Measurements from ENCODE around the gene CTRL. TPM values are rescaled to one million over a fixed set of nuclear protein-coding genes. Genes with fewer than 3 reads are reported as not detected.

Gene CTRL
- 0.33 TPM in 1 of 2 replicates, not detected in the other for total RNA-seq

DNA sequence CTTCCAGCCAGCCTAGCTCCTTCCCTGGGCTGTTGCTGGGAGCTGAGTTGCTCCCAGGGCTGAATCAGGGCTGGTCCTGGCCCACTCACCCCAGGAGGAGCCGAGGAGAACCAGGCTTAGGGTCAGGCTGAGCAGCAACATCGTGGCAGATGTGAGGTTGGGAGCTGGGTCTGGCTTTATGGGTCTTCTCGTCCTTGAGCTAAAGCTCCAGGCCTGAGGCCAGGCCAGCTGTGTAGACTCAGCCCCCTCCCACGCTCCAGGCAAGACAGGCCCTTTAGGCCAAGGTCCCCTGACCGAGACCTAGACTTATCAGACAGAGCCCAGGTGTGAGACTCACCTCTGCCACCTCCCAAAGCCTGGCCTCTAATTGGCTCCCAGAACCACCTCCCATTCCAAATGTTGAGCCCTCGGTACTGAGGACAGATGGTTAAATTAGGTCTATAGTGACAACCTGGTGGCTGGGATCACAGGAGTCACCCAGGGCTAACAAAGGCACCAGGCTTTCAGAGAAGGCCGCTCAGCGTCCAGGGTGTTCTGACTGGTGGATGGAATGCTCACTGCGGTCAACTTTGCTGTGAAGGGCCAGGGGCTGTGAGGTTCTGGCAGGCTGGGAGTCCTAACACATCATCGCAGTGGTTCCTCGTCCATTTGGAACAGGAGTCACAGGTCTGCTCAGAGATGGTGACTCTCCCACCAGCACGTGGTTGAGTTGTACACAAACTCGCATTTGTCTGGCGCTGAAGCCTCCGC lies at the start of gene CTRL:
Gene CTRL, minus strand, starts transcription at position 151 of the 750 bp plus-strand sequence. Its CDS starts 10 bp downstream, at position 141.

GRCh38 chr16:67979955-67980678 lies 48.5 kb upstream of the CTRL start, which contains the start of gene DPEP3:
Gene DPEP3, minus strand, starts transcription at chr16:67980499. Its CDS starts 119 bp downstream, at chr16:67980380.

DNA sequence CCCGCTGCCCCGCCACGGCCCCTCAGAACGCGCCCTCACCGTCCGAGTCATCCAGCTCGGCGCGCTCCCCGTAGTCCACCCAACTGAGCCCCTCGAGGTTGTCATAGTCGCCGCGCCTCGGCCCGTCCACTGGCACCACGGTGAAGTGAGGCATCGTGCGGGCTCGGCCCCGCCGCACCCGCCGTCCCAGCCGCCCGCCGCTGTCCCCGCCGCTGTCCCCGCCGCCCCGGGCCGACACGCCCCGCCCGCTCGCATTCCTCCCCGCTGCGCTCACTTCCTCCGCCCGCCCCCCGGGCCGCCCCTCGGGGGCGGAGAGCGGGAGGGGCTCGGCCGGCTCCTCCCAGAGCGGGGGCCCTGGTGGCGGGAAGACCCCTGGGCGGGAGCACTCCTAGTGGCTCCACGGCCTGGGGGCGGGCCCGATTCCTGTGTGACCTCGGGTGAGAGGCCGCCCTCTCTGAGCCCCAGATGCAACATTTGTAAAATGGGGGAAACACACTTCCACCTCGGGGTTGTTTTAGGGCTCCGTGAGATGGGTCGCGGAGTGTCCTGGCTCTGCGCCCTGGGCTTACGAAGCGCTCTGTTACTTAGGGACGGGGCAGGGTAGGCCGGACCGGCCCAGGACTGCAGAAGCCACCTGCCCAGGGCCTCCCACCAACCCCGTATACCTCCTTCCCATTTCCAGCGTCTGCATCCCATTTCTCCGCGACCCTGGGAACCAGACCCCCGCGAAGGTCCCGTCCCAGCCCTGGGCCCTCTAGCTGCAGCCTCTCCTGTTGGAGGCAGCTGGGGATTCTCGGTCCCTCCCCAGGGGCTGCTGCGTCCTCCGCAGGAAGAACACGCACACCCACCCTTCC lies 37.0 kb upstream of the CTRL start, which contains the start of gene SLC12A4:
Gene SLC12A4, minus strand, starts transcription at position 238 of the 854 bp plus-strand sequence. Its CDS starts 84 bp downstream, at position 154.

GRCh38 chr16:67943619-67944504 lies 12.2 kb upstream of the CTRL start, which contains the start of gene LCAT:
Gene LCAT, minus strand, starts transcription at chr16:67944120. Its CDS starts 19 bp downstream, at chr16:67944101.

DNA sequence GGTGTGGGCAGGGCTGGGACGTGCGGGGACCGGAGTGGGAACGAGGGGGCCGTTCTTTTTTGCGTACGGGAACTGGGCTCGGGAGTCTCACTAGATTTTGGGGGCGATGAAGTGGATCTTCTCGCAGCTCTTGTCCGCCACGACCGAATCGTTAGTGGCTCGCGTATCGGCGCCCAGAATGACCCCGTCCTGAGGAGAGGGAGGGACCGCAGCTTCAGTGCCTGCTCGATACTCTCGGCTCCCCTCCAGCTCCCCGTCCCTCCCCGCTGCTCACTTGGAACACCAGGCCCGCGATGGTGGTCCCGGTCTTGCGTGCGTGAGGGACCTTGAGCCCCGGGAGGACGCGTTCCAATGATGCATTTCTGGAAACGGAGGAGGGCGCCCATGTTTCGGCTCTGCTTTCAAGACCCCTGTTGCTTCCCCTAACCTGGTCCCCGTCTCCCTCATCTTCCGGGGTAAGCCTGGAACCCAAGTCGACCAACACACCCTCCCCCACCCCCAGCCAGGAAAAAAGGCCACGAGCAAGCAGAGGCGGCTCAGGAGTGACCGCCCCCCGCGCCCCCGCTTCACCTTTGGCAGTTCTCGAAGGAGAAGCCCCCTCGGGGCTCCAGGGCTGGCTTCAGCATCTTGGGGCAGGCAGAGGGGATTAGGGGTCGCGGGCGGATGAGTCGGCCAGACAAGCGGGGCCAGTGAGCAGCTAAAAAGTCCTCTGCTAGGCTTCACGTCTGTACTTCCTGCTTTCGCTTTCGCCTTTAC lies 4.6 kb upstream of the CTRL start, which contains the start of gene PSMB10:
Gene PSMB10, minus strand, starts transcription at position 727 of the 756 bp plus-strand sequence. Its CDS starts 101 bp downstream, at position 626.

GRCh38 chr16:67892899-67893742 lies 38.5 kb downstream of the CTRL start, which contains the start of gene PSKH1:
Gene PSKH1, plus strand, starts transcription at chr16:67893254. Its CDS starts 15,496 bp downstream, at chr16:67908750.

DNA sequence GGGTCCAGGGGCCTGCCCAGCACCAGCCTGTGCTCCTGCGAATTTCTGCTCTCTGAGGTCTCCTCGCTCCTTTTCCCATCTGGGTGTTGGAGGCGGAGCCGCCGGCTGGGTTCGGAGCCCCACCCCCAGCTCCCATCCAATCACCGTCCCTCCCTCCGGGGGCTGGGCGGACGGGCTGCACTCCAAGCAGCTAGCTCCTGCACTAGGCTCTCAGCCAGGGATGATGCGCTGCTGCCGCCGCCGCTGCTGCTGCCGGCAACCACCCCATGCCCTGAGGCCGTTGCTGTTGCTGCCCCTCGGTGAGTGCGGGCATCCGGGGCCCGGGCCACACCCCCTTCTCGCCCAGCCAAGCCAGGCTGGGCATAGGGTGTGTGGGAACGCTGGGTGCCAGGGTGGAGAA lies 47.0 kb downstream of the CTRL start, which contains the start of gene NRN1L:
Gene NRN1L, plus strand, starts transcription at position 202 of the 400 bp plus-strand sequence. Its CDS starts 19 bp downstream, at position 221.

Other genes with a start within 250 kb of the CTRL start
- 17.1 and 20.5 TPM in 2 replicates for gene GFOD2, start 212.5 kb downstream of the CTRL start, total RNA-seq
- 3.8 and 3.9 TPM in 2 replicates for gene RANBP10, start 125.3 kb downstream of the CTRL start, total RNA-seq
- gene TSNAXIP1, start 125.0 kb downstream of the CTRL start, total RNA-seq = 0.50 and 0.89 TPM in 2 replicates
- 36.4 and 43.2 TPM in 2 replicates for gene THAP11, start 89.5 kb downstream of the CTRL start, total RNA-seq
- 95.5 and 98.3 TPM in 2 replicates for gene NUTF2, start 84.9 kb downstream of the CTRL start, total RNA-seq
- 24.4 and 49.5 TPM in 2 replicates for gene CENPT, start 84.2 kb downstream of the CTRL start, total RNA-seq
- gene EDC4, start 58.8 kb downstream of the CTRL start, total RNA-seq = 46.4 and 57.3 TPM in 2 replicates
- gene NRN1L, start 47.0 kb downstream of the CTRL start, total RNA-seq = not detected in 2 replicates
- gene PSKH1, start 38.6 kb downstream of the CTRL start, total RNA-seq = 16.2 and 20.1 TPM in 2 replicates
- gene PSMB10, start 5.0 kb upstream of the CTRL start, total RNA-seq = 44.0 and 53.4 TPM in 2 replicates
- 4.1 and 7.5 TPM in 2 replicates for gene LCAT, start 12.3 kb upstream of the CTRL start, total RNA-seq
- 96.9 and 118 TPM in 2 replicates for gene SLC12A4, start 36.8 kb upstream of the CTRL start, total RNA-seq
- gene DPEP3, start 48.6 kb upstream of the CTRL start, total RNA-seq = not detected in 2 replicates
- gene DPEP2, start 67.6 kb upstream of the CTRL start, total RNA-seq = not detected in 2 replicates
- not detected in 2 replicates for gene DPEP2NB, start 84.0 kb upstream of the CTRL start, total RNA-seq
- gene DDX28, start 91.4 kb upstream of the CTRL start, total RNA-seq = 14.1 and 20.3 TPM in 2 replicates
- 17.7 and 29.8 TPM in 2 replicates for gene DUS2, start 91.4 kb upstream of the CTRL start, total RNA-seq
- 7.3 and 8.4 TPM in 2 replicates for gene NFATC3, start 153.5 kb upstream of the CTRL start, total RNA-seq